Cerebellar cortex (tissue), 1 donor: Measurements from ENCODE around the gene COG7.
"Not testable (repeated sequence)": the region's sequence is repeated elsewhere in the genome, so short reads cannot be mapped to it uniquely, and the experiment has no call there.

ENCODE experiments used
- DNase-seq: peaks from one replicate; pipeline ENCODE4 v3.0.0-alpha.2; 2015; ENCODE audit warnings: low spot score

The COG7 gene

GRCh38 chr16:23409522-23409921 lies 43.5 kb downstream of the COG7 start:
- DNase-seq = no peak

- DNase-seq = peak; percentile 98
Observed at GRCh38 chr16:23408823-23409298, 44.1 kb downstream of the COG7 start.

- no peak for DNase-seq
Observed at GRCh38 chr16:23408242-23408822, 44.7 kb downstream of the COG7 start.

- DNase-seq = peak; percentile 92
Observed at GRCh38 chr16:23407436-23408127, 45.4 kb downstream of the COG7 start.

- no peak for DNase-seq
Observed at GRCh38 chr16:23406546-23407240, 46.3 kb downstream of the COG7 start.

- DNase-seq = no peak
Observed at GRCh38 chr16:23406024-23406423, 47.0 kb downstream of the COG7 start.

GRCh38 chr16:23403547-23403946 lies 49.4 kb downstream of the COG7 start:
- no peak for DNase-seq

GRCh38 chr16:23402100-23402499 lies 50.9 kb downstream of the COG7 start:
- DNase-seq = no peak

GRCh38 chr16:23401139-23401538 lies 51.9 kb downstream of the COG7 start:
- no peak for DNase-seq

GRCh38 chr16:23400447-23400846 lies 52.5 kb downstream of the COG7 start:
- DNase-seq = not testable (repeated sequence)

- DNase-seq = peak; percentile 70
Observed at GRCh38 chr16:23398987-23399805, 53.8 kb downstream of the COG7 start.

GRCh38 chr16:23397464-23397863 lies 55.5 kb downstream of the COG7 start:
- no peak for DNase-seq

GRCh38 chr16:23395732-23396131 lies 57.3 kb downstream of the COG7 start:
- DNase-seq = no peak

GRCh38 chr16:23394141-23394831 lies 58.7 kb downstream of the COG7 start:
- DNase-seq = peak; percentile 46

- DNase-seq = no peak
Observed at GRCh38 chr16:23392223-23392600, 60.8 kb downstream of the COG7 start.

- DNase-seq = peak; percentile 53
Observed at GRCh38 chr16:23391381-23392222, 61.4 kb downstream of the COG7 start.

- not testable (repeated sequence) for DNase-seq
Observed at GRCh38 chr16:23389936-23390335, 63.1 kb downstream of the COG7 start.

GRCh38 chr16:23389201-23389600 lies 63.8 kb downstream of the COG7 start:
- DNase-seq = no peak

- no peak for DNase-seq
Observed at GRCh38 chr16:23388786-23389185, 64.2 kb downstream of the COG7 start.

- DNase-seq = no peak
Observed at GRCh38 chr16:23387666-23388065, 65.3 kb downstream of the COG7 start.

- DNase-seq = no peak
Observed at GRCh38 chr16:23385441-23385840, 67.5 kb downstream of the COG7 start.
